HL-60 (cell line): ENCODE data around the gene PRELP.

ENCODE experiments used
- CTCF ChIP-seq: IDR thresholded peaks from one replicate; pipeline ENCODE4 v1.5.1; 2011; ENCODE audit warnings: low read length, control low read depth, inconsistent platforms; ENCODE audit not compliant: insufficient read depth
- GABPA ChIP-seq: IDR thresholded peaks from 2 replicates; pipeline ENCODE4 v1.6.1; 2012; ENCODE audit warnings: low read depth
- POLR2AphosphoS5 ChIP-seq: IDR thresholded peaks from 2 replicates; pipeline ENCODE4 v1.6.1; 2012; ENCODE audit warnings: low read depth
- REST ChIP-seq: IDR thresholded peaks from 2 replicates; pipeline ENCODE4 v1.6.1; 2012; ENCODE audit warnings: low read depth; ENCODE audit not compliant: insufficient replicate concordance
- SPI1 ChIP-seq: IDR thresholded peaks from 2 replicates; pipeline ENCODE4 v1.6.1; 2012; ENCODE audit warnings: low read depth, mild to moderate bottlenecking, borderline replicate concordance

- TF ChIP-seq POLR2AphosphoS5 (no peak), CTCF (no peak), GABPA (no peak), REST (no peak), SPI1 (no peak)
Observed at GRCh38 chr1:203537806-203538464, 62.3 kb downstream of the PRELP start.
